ENCODE data around the gene CLK3.
"Not testable (repeated sequence)": the region's sequence is repeated elsewhere in the genome, so short reads cannot be mapped to it uniquely, and the experiment has no call there.

CLK3 gene

DNA sequence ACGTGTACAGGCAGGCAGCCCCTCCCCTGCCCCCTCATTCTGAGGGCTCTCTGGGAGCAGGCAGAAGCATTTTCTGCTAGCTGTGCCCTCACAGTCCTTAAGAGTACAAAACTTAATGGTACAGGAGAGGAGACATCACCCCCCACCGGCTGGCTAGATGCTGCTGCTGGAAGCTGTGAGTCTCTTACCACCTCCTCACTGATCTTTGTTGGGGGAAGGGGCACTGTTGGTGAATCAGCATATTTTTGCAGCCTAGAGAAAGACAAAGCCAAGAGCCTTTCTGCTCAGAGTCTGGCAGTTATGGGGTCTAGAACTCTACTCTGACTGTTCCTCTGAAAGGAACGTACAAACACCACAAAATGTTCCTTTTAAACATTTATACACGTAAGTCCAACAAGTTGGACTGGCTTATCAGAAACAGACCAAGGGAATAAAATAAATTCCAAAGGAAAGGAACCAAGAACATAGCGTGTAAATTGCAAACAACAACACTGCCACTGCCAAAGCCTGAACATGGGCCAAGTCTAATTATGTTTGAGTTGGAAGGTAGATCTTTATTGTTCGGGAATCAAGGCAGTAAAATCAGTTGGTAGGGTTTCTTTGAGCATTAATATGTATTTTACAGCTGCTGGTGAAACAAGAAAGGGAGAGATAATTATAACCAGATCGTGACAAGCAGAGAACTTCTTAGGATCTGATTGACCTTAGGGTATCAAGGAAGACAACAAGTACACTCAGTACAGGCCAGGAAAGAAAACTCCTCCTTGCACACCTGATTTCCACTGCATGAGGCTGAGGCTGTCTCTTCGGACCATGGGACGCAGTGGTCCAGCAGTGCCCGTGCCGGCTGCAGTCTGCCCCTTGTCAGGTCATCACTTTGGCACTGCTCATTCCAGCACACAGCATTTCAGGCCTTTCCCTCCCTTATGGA is 27.4 kb downstream of the CLK3 start:
- no peak for DNase-seq (ENCODE audit: low read depth)

DNA sequence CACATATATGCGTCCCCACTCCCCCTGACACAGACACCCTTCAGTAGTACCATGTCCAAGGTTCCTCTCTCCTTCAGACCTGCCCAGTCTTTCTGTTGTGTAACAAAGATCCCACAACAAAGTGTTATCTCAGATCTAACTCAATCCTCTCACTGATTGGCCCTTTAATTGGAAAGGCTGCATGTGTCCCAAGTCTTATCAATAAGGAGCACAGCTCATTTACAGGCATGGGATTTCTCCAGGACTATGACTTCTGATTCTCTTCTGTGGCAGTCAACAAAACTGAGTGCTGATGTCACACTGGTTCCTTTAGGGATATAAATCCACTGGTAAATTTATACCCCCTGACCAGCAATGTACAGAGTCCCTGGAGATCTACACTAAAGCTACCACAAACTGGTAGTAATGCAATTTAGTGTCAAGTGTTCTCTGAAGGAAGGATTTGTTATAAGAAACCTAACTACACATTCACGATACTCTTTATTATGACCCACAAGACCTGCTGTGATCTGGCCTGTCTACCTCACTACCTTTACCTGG is 28.1 kb downstream of the CLK3 start:
- DNase-seq (ENCODE audit: low read depth), result no peak

DNA sequence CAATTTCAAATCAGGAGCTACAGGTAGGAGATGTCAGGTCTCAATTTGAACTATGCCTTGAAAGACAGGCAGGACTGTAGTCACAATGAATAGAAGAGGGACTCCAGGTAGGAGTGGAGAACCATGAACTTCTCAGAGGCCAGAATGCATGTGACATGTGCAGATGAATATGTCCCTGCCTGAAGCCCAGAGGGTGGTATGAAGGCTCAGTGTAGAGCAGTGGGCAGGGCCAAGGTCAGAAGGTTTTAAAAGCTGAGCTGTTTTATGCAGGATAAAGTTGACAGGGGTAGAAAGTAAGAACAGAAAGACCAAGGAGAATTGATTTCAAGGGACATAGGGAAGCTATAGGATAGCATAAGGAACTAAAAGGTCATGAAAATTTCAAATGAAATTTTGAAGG is 30.8 kb downstream of the CLK3 start:
- DNase-seq (ENCODE audit: low read depth), result no peak

DNA sequence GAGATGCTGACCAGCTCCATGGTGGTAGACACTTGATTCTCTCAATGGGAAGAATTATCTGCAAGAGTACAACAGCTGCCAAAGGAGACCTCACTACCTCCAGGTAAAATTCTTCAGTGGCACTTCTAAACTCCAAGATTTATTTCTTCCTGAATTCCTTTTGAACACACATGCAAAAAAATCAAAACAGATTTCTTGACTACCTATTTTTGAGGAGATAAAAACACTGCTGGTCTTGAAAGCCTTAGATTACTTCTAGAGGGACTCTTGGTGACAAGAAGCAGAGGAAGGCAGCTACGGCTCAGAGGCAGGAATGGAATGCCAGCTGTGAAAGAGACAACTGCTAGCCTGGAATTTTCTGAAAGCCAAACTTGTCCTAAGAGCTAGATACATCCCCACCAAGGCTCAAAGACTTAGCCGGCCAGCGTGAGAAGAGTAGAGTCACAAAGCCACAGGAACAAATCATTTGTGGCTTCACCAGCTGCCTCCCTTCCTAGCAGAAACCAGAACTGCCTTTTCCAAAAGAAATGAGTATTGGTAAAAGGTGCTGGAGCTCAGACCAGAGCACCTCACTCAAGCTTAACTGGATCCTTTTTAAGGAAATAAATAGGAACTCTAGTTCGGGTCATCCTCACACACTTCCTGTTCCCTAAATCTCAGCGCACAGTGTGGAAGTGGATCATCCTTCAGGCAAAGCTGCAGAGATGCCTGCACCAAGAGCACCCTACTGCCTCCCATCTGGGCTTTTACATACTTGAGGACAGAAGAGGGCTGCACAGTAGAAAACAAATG is 32.6 kb downstream of the CLK3 start:
- no peak for DNase-seq (ENCODE audit: low read depth)

DNA sequence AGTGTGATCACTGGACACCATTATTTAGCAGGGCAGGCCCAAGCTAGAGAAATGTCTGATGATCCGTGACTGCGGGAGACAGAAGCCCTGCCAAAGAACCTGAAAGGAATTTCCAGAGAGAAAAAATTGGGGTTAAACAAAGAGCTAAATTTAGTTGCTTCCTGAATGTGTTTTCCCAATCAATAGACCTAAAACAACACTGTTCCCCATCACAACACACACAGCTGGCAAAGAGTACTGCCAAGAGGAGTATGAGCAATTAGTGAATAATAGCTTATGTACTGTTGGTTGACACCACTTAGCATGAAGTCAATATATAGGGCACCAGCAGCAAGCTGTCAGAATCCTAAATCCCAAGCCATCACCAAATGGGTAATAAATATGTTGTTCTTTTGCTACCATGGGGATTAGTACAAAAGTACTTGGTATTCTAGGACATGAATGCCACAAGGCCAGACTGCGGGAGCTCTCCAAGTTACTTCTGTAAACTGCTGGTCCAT is 35.7 kb downstream of the CLK3 start:
- DNase-seq (ENCODE audit: low read depth), result no peak

DNA sequence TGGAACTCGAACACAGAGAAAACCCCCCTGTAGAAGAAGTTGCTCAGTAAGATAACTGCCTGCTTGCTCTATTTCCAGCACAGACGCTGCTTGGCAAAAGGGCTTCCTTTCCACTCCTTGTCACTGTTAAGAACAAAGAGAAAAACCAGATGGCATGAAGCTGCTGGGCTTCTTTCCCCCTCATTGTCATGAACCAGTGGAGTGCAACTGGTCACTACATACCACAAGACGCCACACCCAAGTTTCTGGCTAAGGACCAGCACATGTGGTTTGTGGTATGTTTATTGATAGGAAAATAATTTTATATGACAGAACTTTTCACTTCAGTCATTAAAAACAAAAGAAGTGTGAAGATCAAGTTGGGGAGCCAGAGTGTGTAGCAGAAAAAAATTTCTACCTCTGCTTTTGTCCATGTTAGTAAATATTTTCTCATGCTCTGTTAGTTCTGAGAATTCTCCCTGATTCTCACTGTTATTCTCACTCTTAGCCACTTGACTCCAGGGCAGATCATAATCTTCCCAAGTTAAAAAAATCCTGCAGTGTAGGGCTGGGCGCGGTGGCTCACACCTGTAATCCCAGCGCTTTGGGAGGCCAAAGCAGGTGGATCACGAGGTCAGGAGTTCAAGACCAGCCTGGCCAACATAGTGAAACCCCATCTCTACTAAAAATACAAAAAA is 37.9 kb downstream of the CLK3 start:
- no peak for DNase-seq (ENCODE audit: low read depth)

DNA sequence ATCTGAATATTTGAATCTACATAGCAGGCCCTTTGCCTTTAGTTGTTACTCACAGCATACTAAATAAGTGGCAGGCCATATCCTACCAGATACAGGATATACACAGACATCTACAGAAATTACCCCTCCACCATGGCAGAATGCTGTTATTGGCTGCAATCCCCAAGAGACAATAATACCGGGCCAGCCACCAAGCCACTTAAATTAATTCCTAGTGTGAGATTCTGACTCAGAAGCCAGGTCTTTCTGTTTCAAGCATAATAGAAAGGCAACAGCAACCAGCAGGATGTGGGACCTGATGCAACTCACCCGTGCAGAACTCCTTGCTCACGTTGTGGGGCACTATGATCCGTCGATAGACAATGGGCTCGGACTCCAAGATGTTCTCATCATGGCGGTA is 39.8 kb downstream of the CLK3 start:
- no peak for DNase-seq (ENCODE audit: low read depth)

DNA sequence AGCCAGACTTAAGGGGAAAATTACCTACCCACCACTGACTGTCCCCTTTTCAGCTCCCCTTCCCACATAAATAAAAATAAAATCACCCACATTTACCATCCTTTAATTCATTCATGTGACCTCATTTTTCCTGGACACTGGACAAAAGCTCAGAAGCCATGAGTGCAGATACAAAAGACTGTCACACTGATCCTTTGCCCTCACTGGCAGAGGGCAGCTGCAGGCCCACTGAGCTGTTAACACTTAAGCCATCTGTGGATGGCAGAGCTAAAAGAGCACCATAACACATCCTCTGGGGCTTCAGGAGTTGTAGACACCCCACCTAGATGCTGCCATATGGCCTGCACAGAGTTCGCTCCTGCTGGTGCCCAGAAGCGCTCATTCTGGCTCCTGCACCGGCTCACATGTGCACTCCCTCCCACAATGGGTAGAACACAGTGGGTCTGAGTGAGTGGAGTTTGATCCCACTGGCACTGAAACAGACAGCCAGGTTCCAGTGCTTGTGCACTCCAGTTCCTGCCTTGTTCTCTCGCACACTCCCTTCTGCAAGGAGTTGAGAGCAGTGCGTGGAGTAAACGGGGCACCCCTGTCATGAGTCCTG is 41.4 kb downstream of the CLK3 start:
- no peak for DNase-seq (ENCODE audit: low read depth)

DNA sequence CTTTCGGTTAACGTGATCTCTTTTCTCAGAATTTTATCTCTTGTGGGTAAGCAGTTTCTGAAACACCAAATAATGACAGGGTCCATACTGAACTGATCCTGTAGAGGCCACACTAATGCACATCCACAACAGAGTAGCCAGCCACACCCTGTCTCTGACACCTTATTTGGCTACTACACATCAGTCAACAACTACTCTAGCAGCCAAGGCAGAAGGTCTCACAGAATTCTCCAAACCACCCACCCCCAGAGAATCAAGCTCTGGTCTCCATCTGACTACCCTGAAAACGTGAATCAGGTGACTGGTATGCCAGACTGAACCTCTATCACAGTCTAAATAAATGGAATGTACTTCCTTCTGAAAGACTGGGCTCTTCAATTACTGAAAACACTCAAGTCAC is 42.2 kb downstream of the CLK3 start:
- no peak for DNase-seq (ENCODE audit: low read depth)

DNA sequence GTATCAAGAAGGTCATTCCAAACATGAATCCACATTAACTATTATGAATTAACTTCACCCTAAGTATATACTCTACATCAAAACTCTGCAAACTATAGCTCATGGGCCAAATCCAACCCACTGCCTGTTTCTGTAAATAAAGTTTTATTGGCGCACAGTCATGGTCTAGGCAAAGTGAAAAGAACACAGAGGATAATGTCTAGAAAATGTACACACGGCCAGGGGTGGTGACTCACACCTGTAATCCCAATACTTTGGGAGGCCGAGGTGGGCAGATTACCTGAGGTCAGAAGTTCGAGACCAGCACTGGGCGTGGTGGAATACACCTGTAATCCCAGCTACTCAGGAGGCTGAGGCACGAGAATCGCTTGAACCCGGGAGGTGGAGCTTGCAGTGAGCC is 45.6 kb downstream of the CLK3 start:
- DNase-seq (ENCODE audit: low read depth), result not testable (repeated sequence)

DNA sequence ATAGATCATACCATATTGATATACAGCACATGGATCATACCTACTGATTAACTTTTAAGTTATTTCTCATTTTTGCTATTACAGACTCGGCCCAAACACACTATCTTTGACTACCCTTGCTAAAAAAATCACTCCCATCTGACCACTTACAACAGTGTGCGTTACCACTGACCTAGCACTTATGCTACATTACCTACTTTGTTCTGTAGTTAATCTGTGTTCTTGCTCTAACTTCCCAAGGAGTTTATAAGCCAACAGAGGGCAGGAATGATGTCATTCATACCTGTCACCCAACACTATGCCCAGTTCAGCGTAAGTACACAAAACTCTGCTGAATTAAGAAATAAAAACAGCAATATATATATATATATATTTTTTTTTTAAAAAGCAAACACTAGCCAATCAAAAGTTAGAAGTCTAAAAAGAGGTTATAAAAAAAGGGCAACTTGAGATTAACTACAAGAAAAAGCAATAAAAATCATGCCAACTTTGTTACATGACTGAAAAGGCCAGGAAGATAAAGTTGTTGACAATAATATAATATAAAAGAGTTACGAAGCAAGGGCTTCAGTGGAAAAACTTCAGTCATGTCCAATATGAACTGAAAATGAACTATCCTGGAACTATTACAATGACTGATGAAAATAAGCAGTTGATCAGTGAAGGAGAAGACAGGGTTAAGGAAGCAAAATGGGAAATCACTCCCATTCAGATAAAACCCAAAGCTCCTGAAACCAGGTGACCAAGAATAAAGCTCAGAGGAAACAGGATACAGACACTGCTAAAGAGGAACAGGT is 46.6 kb downstream of the CLK3 start:
- no peak for DNase-seq (ENCODE audit: low read depth)

DNA sequence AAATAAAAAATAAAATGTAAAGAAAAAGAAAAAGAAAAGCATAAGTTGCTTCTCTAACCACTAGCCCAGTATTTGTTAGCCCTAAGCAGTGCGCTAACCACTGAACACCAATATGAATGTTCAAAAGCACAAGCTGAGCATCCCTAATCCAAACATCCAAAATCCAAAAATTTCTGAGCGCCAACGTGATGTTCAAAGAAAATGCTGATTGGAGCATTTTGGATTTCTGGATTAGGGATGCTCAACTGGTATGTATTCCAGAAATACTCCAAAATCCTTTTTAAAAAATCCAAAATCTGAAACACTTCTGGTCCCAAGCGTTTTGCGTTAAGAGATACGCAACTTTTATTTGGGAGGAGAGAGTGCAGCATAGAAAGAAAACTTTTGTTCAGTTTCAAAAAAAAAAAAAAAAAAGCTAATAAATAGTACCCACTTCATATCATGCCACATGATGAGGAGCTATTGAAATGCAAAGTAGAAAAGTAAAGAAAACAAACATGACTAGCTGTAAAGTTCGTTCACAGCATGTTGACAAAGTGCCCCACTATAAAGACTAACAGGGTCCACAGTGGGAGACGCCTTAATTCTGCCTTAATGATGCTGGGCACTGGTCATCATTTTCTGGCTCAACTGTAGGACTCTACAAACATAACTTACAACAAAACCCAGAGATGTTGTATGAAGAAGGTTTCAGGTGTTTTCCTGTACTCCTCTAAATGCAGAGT is 47.8 kb downstream of the CLK3 start:
- DNase-seq (ENCODE audit: low read depth), result no peak

DNA sequence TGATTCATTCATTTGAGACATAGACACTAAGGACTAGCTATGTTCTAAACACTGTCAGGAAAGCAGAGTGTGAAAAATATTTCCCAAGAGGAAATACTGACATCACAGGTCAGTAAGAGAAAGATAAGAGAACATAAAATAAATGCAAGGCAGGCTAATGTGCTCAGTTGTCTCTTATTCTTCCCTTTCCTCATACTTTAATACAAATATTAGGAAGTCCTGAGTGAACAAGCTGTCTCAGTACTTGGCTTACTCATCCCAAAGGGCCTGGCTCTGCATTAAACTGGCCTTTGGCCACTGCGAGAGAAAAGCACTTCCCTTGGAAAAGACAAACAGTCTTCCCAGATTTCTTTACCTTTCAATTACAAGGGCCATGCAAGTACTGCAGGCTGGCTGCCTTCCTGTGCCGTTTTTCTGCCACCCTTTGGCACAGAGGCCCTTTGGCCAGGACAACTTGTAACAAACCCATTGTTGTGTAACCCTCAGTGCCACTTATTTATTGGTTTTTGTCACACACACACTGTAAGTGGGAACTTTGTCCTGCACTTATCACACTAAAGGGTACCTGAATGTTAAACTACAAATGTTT is 48.5 kb downstream of the CLK3 start:
- DNase-seq (ENCODE audit: low read depth), result no peak

DNA sequence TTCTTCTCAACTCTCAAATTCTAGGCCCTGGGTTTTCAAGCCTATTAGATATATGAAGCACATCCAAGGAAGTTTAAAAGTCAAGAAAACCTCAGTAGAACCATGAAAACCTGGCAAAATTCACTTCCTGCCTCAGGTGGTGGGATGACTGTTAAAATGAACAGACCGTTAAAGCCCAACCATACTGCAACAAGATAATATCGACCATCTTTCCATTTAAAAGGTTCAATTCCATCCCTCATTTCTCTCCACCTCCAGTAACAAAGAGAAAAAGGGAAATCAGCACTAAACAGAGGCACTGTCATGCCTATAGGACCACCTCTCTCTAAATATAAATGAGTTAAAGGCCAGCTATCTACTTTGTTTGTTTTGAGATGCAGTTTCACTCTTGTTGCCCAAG is 49.0 kb downstream of the CLK3 start:
- DNase-seq (ENCODE audit: low read depth), result no peak

DNA sequence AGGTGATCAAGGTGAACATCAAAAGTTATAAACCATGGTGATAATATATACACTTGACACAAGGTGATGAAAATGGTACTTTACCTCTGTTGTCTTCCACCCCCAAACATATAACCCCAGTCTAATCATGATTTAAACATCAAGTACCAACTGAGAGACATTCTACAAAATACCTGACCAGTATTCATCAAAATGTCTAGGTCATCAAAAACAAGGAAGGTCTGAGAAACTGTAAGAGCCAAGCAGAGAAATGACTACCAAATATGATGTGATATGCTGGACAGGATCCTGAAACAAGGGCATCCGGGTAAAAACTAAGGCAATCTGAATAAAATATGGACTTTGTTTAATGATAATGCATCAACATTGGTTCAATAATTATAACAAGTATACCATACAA is 52.3 kb downstream of the CLK3 start:
- DNase-seq (ENCODE audit: low read depth), result no peak

DNA sequence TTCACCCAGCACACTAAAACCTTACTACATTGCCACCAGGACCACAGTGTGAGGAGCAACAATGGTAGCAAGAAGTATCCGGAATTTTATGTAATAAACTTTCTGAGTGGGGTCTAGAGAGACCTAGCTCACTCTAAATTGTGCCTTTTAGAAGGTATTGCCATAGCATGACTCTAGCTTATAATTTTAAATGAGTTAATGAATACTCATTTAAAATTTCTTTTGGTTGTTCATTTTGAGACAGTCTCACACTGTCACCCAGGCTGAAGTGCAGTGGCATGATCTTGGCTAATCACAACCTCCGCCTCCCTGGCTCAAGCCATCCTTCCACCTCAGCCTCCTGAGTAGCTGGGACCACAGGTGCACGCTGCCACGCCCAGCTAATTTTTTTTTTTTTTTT is 54.0 kb downstream of the CLK3 start:
- DNase-seq (ENCODE audit: low read depth), result no peak

DNA sequence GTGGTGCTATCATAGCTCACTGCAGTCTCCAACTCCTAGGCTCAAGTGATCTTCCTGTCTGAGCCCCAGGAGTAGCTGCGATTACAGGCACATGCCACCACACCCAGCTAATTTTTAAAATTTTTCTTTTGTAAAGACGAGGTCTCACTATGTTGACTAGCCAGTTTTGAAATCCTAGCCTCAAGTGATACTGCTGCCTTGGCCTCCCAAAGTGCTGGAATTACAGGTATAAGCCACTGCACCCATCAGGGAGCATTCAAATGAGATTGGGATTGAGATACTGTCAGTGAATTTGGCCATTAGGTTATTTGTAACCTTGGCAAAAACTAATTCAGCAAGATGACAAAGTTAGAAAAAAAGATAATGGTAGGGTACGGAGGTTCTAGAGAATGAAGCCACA is 58.5 kb downstream of the CLK3 start:
- no peak for DNase-seq (ENCODE audit: low read depth)

DNA sequence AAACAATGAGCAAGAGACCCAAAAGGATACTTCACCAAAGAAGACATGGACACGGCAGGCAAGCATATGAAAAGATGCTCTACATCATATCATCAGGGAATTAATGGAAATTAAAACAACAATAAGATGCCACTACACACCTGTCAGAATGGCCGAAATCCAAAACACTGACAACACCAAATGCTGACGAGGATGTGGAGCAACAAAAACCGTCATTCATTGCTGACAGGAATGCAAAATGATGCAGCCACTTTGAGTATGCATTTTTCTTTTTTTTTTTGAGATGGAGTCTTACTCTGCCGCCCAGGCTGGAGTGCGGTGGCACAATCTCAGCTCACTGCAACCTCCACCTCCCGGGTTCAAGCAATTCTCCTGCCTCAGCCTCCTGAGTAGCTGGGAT is 61.2 kb downstream of the CLK3 start:
- DNase-seq (ENCODE audit: low read depth), result no peak

All from activated T-cell treated with anti-CD3 and anti-CD28 coated beads for 24 hours (primary cell).